Measurements from ENCODE around the gene ITGB1BP1.

ITGB1BP1 gene

DNA sequence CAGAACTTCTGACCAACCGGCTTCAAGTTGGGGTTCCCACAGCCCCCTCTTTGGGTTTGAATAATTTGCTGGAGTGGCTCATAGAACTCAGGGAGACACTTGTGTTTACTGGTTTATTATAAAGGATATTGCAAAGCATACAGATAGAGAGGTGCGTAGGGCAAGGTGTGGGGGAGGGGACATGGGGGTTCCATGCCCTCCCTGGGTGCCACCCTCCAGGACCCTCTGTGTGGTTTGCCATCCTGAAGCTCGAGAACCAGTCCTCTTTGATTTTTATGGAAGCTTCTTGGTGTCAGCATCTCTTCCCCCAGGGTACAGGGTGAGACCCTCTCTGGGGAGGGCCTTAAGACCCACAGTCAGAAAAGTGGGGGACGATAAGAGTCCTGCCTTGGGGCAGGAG, 38.8 kb downstream of the ITGB1BP1 start:
- ChIA-PET CTCF (no interaction called here), POLR2A (no interaction called here)
- no peak for DNase-seq (ENCODE audit: extremely low spot score)
- TF ChIP-seq FOXM1 (IDR thresholded peaks at IDR 0.05; ENCODE audit: borderline replicate concordance), result no peak
- no peak for TF ChIP-seq L3MBTL2 (conservative IDR thresholded peaks at IDR 0.05)
- TF ChIP-seq CTBP1 (IDR thresholded peaks at IDR 0.05; ENCODE audit: borderline replicate concordance), result no peak
- TF ChIP-seq ZNF384 (IDR thresholded peaks at IDR 0.05), result no peak
- TF ChIP-seq SUZ12 (IDR thresholded peaks at IDR 0.05), result no peak
- no peak for TF ChIP-seq FOXK2 (IDR thresholded peaks at IDR 0.05)
- no peak for TF ChIP-seq HDGF (IDR thresholded peaks at IDR 0.05; ENCODE audit: borderline replicate concordance)
- TF ChIP-seq, protein P1, sequence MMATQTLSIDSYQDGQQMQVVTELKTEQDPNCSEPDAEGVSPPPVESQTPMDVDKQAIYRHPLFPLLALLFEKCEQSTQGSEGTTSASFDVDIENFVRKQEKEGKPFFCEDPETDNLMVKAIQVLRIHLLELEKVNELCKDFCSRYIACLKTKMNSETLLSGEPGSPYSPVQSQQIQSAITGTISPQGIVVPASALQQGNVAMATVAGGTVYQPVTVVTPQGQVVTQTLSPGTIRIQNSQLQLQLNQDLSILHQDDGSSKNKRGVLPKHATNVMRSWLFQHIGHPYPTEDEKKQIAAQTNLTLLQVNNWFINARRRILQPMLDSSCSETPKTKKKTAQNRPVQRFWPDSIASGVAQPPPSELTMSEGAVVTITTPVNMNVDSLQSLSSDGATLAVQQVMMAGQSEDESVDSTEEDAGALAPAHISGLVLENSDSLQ (IDR thresholded peaks at IDR 0.05), result no peak
- no peak for TF ChIP-seq FOXA1 (IDR thresholded peaks at IDR 0.05)
- no peak for TF ChIP-seq ARNT (IDR thresholded peaks at IDR 0.05)
- TF ChIP-seq ELF4 (IDR thresholded peaks at IDR 0.05), result no peak
- TF ChIP-seq TARDBP (IDR thresholded peaks at IDR 0.05), result no peak

DNA sequence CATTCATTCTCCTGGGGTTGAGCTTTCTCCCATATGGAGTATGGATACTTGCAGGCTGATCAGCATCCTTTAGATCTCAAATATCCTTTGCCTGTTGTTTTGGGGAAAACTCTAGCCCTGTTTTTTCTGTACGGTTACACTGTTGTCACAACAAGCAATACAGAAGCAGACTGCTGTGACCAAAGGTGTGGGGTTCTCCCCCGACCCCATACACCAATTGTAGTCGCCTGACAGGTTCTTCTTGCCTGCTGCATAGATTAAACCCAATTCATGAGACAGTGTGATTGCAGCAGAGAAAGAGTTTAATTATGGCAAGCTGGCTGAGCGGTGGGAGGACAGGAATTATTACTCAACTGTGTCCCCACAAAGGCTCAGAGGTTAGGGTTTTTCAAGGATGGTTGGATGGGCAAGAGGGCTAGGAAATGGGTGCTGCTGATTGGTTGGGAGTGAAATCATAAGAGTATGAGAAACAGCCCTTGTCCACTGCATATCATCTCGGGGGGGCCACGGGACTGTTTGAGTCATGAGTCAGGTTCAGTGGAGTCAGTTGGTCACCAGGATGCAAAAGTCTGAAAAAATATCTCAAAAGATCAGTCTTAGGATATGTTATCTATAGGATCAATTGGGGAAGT, 40.6 kb downstream of the ITGB1BP1 start:
- TF ChIP-seq L3MBTL2 (conservative IDR thresholded peaks at IDR 0.05) (no peak), FOXM1 (IDR thresholded peaks at IDR 0.05; ENCODE audit: borderline replicate concordance) (no peak), SP1 (IDR thresholded peaks at IDR 0.05) (no peak), CTBP1 (IDR thresholded peaks at IDR 0.05; ENCODE audit: borderline replicate concordance) (no peak), SUZ12 (IDR thresholded peaks at IDR 0.05) (no peak)
- ChIA-PET POLR2A (no interaction called here), CTCF (no interaction called here)
- DNase-seq (ENCODE audit: extremely low spot score), result no peak

- DNase-seq (ENCODE audit: extremely low spot score), result no peak
- no peak for TF ChIP-seq NFRKB (IDR thresholded peaks at IDR 0.05)
- TF ChIP-seq TARDBP (IDR thresholded peaks at IDR 0.05), result no peak
- POLR2A ChIA-PET, result no interaction called here
- CTCF ChIA-PET, result interaction anchor here (1.0 kb wide), 1 partner anchor 10 kb away, joined by 3 read pairs; no protein-coding TSS in a partner anchor
These were observed 42.4 kb downstream of the ITGB1BP1 start for GRCh38 chr2:9380702-9381628.

DNA sequence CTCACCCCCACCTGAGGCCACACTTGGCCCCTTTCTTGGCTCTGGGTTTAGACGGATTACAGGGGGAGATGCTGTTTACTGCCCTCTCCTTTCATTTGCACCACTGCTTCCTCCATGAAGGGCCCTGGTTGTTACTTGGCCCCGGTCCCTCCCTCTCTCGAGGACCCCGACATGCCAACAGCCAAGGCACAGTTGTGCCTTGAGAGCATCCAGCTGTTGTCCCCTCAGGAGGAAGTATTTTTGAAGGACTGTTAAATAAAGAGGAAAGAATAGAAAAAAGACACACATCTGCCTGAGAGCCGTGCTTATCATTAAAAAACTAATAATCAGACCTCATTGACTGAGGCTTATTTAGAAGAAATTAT, 44.0 kb downstream of the ITGB1BP1 start:
- CTCF ChIA-PET, result no interaction called here
- DNase-seq (ENCODE audit: extremely low spot score), result no peak
- no peak for TF ChIP-seq TARDBP (IDR thresholded peaks at IDR 0.05)
- no peak for TF ChIP-seq NFRKB (IDR thresholded peaks at IDR 0.05)
- TF ChIP-seq, protein P1 (IDR thresholded peaks at IDR 0.05), result no peak
- no peak for TF ChIP-seq LEF1 (IDR thresholded peaks at IDR 0.05; ENCODE audit: borderline replicate concordance)
- TF ChIP-seq BHLHE40 (IDR thresholded peaks at IDR 0.05; ENCODE audit: borderline replicate concordance), result no peak
- no peak for TF ChIP-seq FOXM1 (IDR thresholded peaks at IDR 0.05; ENCODE audit: borderline replicate concordance)
- no peak for TF ChIP-seq FOXK2 (IDR thresholded peaks at IDR 0.05)
- TF ChIP-seq ELF4 (IDR thresholded peaks at IDR 0.05), result no peak
- no peak for TF ChIP-seq ZNF384 (IDR thresholded peaks at IDR 0.05)
- TF ChIP-seq HDGF (IDR thresholded peaks at IDR 0.05; ENCODE audit: borderline replicate concordance), result no peak
- no peak for TF ChIP-seq L3MBTL2 (conservative IDR thresholded peaks at IDR 0.05)
- TF ChIP-seq ARNT (IDR thresholded peaks at IDR 0.05), result no peak
- TF ChIP-seq SP1 (IDR thresholded peaks at IDR 0.05), result no peak
- no peak for TF ChIP-seq SUZ12 (IDR thresholded peaks at IDR 0.05)
- no peak for TF ChIP-seq FOXA1 (IDR thresholded peaks at IDR 0.05)
- no peak for TF ChIP-seq CTBP1 (IDR thresholded peaks at IDR 0.05; ENCODE audit: borderline replicate concordance)
- POLR2A ChIA-PET, result no interaction called here

DNA sequence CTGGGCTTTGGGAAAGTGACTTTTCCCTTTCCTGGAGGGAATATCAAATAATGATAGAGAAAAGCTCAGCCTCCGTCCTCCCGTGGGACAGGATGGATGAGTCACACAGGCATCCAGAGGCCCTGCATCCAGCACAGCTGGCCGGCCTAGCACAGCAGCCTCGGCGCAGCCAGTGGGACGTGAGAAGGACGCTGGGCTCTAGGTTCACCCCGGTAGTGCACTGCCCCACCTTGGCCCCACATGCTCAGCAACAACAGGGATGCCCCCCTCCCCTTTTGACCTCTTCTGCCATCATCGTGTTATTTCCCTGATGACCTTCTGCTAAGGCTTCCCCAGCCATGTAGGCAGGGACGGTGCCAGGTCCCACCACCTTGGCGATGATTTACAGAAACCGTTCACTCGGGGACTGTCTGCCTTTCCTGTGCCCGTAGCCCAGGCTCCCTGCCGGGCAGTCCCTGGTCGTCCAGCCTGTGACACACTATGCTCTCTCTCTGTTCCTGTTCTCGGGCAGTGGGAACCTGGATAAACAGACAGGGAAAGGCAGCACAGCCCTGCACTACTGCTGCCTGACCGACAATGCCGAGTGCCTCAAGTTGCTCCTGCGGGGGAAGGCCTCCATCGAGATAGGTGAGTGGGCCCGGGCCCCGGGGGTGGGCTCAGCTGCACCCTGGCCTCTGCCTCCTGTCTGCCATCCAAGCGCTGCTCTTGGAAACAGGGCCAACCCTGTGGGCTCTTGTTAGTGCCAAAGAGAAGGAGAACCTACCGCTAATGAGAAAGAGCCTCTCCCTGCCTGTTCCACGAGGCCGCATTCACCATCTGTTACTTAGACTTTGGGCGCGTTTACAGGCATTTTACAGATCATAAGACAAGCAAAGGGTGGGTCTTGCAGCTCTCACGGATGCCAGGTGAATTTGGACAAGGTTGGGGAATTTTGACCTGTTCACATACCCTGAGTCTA, 44.6 kb downstream of the ITGB1BP1 start:
- DNase-seq (ENCODE audit: extremely low spot score), result no peak
- ChIA-PET CTCF (no interaction called here), POLR2A (no interaction called here)
- TF ChIP-seq SP1 (IDR thresholded peaks at IDR 0.05) (no peak), ELF4 (IDR thresholded peaks at IDR 0.05) (no peak), BHLHE40 (IDR thresholded peaks at IDR 0.05; ENCODE audit: borderline replicate concordance) (no peak), ZNF384 (IDR thresholded peaks at IDR 0.05) (no peak), FOXA1 (IDR thresholded peaks at IDR 0.05) (no peak), LEF1 (IDR thresholded peaks at IDR 0.05; ENCODE audit: borderline replicate concordance) (no peak), NFRKB (IDR thresholded peaks at IDR 0.05) (no peak), L3MBTL2 (conservative IDR thresholded peaks at IDR 0.05) (no peak), CTBP1 (IDR thresholded peaks at IDR 0.05; ENCODE audit: borderline replicate concordance) (no peak)
- TF ChIP-seq, protein P1 (IDR thresholded peaks at IDR 0.05), result no peak

Data from HEK293T (cell line).